Type B pancreatic cell (in vitro differentiated cells): ENCODE data around the gene MAP4. TPM values are rescaled to one million over a fixed set of nuclear protein-coding genes. Genes with fewer than 3 reads are reported as not detected.
A peak's percentile ranks its signal among the peaks of the same experiment; 100 is the strongest.

Source experiments
- DNase-seq: peaks from one replicate; pipeline ENCODE4 v3.0.0; 2021; ENCODE audit warnings: mixed read lengths; ENCODE audit not compliant: unreplicated experiment; ENCODE audit errors: extremely low spot score
- H3K27ac Mint-ChIP-seq: 2 replicates; pipeline ENCODE4 v1.8.0; 2021; ENCODE audit warnings: mild to moderate bottlenecking, mixed read lengths
- H3K27me3 Mint-ChIP-seq: 2 replicates; pipeline ENCODE4 v1.8.0; 2021; ENCODE audit warnings: mixed read lengths
- H3K36me3 Mint-ChIP-seq: 2 replicates; pipeline ENCODE4 v1.8.0; 2021; ENCODE audit warnings: mixed read lengths
- H3K4me1 Mint-ChIP-seq: one replicate; pipeline ENCODE4 v1.8.0; 2021; ENCODE audit warnings: mixed read lengths; ENCODE audit not compliant: unreplicated experiment
- H3K4me3 Mint-ChIP-seq: 2 replicates; pipeline ENCODE4 v1.8.0; 2021; ENCODE audit warnings: mild to moderate bottlenecking, mixed read lengths
- H3K9me3 Mint-ChIP-seq: 2 replicates; pipeline ENCODE4 v1.8.0; 2021; ENCODE audit warnings: mixed read lengths
- total RNA-seq: library from RNA; stranded (reverse); gene quantifications from 2 replicates; pipeline ENCODE4 v1.2.1, GENCODE V29; 2021; ENCODE audit warnings: low replicate concordance
- TF ChIP-seq, protein P1 (sequence below): fragments of 200-600 bp; sonication (generic); conservative IDR thresholded peaks from 2 replicates; pipeline ENCODE4 v1.5.0; 2021; ENCODE audit warnings: antibody characterized with exemption, mild to moderate bottlenecking

MAP4 gene
- total RNA-seq, 1 donor from 2014 or later: 120 TPM

DNA sequence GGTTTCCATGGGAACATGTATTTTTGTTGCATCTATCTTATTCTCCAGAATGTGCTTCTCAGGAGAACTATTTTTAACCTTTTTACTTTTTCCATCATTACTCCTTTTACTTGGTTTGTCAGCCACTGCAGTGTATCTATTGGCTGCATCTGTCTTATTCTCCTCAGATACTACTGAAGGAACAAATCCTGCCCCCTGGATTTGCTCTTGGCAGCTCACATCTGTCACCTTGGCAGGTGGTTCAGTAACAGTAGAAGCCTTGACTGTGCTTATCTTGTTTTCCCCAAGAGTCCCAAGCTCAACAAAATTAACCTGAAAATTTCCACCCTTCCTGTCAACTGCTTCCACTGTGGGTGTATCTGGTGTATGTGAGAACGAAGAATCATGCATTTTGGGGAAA lies 106.0 kb downstream of the MAP4 start:
- no peak overlapping the region for H3K4me3 Mint-ChIP-seq
- TF ChIP-seq, protein P1, sequence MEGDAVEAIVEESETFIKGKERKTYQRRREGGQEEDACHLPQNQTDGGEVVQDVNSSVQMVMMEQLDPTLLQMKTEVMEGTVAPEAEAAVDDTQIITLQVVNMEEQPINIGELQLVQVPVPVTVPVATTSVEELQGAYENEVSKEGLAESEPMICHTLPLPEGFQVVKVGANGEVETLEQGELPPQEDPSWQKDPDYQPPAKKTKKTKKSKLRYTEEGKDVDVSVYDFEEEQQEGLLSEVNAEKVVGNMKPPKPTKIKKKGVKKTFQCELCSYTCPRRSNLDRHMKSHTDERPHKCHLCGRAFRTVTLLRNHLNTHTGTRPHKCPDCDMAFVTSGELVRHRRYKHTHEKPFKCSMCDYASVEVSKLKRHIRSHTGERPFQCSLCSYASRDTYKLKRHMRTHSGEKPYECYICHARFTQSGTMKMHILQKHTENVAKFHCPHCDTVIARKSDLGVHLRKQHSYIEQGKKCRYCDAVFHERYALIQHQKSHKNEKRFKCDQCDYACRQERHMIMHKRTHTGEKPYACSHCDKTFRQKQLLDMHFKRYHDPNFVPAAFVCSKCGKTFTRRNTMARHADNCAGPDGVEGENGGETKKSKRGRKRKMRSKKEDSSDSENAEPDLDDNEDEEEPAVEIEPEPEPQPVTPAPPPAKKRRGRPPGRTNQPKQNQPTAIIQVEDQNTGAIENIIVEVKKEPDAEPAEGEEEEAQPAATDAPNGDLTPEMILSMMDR: no peak
- no peaks in the 10 kb centered on the region for H3K9me3 Mint-ChIP-seq
- peaks cover 12% of the 10 kb centered on the region for H3K4me1 Mint-ChIP-seq
- H3K36me3 Mint-ChIP-seq: peaks cover 34% of the 10 kb centered on the region
- H3K27me3 Mint-ChIP-seq: no peaks in the 10 kb centered on the region
- H3K27ac Mint-ChIP-seq: no peak overlapping the region
- DNase-seq: no peak

DNA sequence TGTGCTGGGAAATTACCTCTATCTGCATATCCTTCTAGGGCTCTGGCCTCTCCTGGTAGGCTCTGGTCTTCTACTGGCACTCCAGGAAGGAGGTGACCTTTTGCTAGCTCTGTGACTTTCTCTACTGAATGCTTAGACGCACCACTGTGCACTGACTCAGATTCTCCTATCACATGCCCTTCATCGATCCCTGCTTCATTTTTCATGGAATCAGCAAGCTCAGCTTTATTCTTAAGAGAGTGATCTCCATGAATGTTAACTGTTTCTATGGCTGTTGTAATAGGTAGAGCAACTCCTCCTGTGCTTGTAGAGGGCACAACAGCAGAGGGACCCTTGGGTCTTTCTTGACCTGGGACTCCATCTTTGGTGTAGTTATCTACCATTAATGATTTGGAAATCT lies 106.6 kb downstream of the MAP4 start:
- no peak overlapping the region for H3K27ac Mint-ChIP-seq
- peaks cover 12% of the 10 kb centered on the region for H3K4me1 Mint-ChIP-seq
- H3K9me3 Mint-ChIP-seq: no peaks in the 10 kb centered on the region
- TF ChIP-seq, protein P1: no peak
- no peak for DNase-seq
- H3K4me3 Mint-ChIP-seq: no peak overlapping the region
- H3K27me3 Mint-ChIP-seq: no peaks in the 10 kb centered on the region
- H3K36me3 Mint-ChIP-seq: peaks cover 35% of the 10 kb centered on the region

DNA sequence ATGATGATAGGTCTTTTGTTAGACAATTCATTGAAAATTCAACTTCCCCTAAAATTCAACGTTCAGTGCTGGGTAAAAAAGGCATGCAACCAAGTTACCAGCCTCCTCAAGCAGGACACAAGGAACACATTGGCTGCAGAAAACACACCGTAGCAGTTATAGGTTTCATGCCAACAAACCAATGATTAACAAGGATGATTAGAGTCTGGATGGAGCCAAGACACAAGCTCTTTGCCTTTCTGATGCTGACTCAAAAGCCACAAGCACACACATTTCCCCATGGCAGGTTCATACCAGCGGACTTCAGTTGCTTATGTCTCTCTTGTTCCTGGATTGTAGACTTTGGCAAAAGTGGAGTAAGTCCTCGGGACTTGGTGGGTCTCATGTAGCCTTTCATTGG lies 107.5 kb downstream of the MAP4 start:
- no peaks in the 10 kb centered on the region for H3K9me3 Mint-ChIP-seq
- no peaks in the 10 kb centered on the region for H3K27me3 Mint-ChIP-seq
- H3K4me3 Mint-ChIP-seq: no peak overlapping the region
- TF ChIP-seq, protein P1: no peak
- no peak overlapping the region for H3K27ac Mint-ChIP-seq
- H3K4me1 Mint-ChIP-seq: peaks cover 12% of the 10 kb centered on the region
- H3K36me3 Mint-ChIP-seq: peaks cover 33% of the 10 kb centered on the region
- no peak for DNase-seq

DNA sequence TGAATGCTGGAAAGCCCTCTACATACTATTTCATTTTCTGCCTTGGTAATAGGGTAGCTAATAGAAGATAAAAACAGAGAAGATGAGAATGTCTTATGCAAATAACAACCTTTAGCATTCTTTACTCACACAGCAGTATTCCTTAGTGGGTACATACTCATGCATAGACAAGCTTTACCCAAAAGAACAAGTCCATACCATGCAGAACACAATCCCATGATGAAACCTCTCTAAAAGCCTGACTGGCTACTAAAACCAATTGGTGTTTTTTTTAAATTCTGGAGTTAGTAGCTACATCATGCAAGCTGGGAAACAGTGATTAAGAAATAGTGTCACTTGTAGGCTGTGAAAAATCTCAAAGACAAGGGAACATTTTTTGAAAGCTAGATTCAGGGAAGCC lies 108.4 kb downstream of the MAP4 start:
- no peak overlapping the region for H3K4me3 Mint-ChIP-seq
- H3K9me3 Mint-ChIP-seq: no peaks in the 10 kb centered on the region
- H3K27me3 Mint-ChIP-seq: no peaks in the 10 kb centered on the region
- no peak overlapping the region for H3K27ac Mint-ChIP-seq
- no peak for DNase-seq
- peaks cover 12% of the 10 kb centered on the region for H3K4me1 Mint-ChIP-seq
- peaks cover 36% of the 10 kb centered on the region for H3K36me3 Mint-ChIP-seq
- TF ChIP-seq, protein P1: no peak

DNA sequence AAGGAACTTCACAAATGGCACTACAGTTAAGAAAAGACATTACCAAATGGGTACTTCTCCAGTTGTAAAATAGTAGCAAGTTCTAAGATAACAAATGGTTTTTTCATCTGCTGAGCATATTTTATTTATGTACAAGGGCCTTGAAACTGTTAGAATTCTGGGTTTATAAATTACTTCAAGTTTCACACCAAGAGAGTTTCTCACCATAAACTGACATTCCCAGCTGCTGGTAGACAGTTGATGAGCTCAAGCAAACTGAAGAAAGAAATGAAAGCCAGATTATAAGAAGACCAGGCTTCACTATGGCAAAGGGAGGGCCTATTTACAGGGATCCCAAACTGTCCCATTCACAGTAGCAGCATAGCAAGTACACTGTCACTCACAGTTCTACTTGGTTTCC lies 113.5 kb downstream of the MAP4 start:
- Mint-ChIP-seq H3K4me3 (no peak overlapping the region), H3K9me3 (no peaks in the 10 kb centered on the region), H3K36me3 (peaks cover 23% of the 10 kb centered on the region), H3K4me1 (peaks cover 25% of the 10 kb centered on the region), H3K27me3 (no peaks in the 10 kb centered on the region), H3K27ac (no peak overlapping the region)
- TF ChIP-seq, protein P1: no peak
- no peak for DNase-seq

DNA sequence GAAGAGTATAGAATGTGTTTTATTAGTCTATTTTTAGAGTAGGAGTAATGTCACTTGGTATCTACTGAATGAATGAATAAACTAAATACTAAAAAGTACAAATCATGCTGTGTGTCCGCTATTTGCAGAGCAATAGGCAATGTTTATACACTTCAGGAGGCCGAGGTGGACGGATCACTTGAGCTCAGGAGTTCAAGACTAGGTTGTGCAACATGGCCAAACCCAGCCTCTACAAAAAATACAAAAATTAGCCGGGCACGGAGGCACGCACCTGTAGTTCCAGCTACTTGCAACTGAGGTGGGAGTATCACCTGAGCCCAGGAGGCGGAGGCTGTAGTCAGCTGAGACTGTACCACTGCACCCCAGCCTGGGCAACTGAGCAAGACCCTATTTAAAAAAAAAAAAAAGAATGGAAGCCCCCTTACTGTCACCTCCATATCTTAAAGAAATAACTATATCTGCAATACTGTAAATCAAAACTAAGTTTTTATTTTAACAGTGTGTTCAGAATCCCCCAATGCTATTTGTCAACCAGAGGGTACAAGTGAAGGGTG lies 114.9 kb downstream of the MAP4 start:
- TF ChIP-seq, protein P1: no peak
- Mint-ChIP-seq H3K4me3 (no peak overlapping the region), H3K36me3 (peaks cover 24% of the 10 kb centered on the region), H3K9me3 (no peaks in the 10 kb centered on the region), H3K27ac (peak overlapping the region; percentile 25), H3K27me3 (no peaks in the 10 kb centered on the region), H3K4me1 (peaks cover 25% of the 10 kb centered on the region)
- DNase-seq: no peak
